Measurements from ENCODE around the gene CEP70. TPM values are rescaled to one million over a fixed set of nuclear protein-coding genes. Genes with fewer than 3 reads are reported as not detected.

The CEP70 gene
- total RNA-seq, 1 experiment from 2014 or later: 35.3 TPM

DNA sequence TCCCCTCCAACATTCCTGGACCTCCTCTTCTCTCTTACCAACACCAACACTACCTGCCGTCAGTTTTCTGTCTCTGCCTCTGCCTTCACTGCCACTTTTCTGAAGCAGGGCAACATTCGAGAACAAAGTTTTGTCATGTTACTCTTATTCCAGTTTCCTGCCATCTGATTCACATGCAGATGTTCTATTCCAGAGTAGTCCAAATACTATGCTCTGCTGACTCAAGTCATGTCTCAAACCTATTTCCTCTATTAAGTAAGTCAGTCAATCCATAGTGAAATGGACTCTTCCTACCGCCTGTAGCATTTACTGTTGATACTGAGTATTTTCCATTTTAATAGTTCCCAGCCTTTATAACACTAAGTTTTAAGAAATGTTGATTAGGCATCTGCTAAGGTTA lies 116.3 kb downstream of the CEP70 start:
- DNase-seq (ENCODE audit: low spot score): no peak
- in situ Hi-C loops (cut with HindIII; ENCODE audit: low sequenced_read_pairs): no loop called here

DNA sequence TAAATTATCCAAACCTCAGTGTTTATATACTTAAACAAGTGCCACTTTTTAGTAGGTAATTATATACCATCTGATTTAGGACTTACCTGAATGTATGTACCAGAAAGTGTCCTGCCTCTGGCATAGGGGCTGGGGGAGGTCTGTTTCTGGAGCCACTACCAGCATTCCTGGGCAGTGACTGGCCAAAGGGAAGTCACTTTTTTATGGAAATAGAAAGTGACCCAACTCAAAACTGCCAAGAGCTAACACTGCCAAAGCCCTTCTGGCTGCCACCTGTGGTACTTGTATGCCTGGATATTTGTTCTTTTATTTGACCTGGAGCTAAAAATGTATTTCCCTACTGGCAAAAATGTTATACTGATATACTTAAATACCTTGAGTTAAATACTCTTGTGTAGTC lies 116.9 kb downstream of the CEP70 start:
- DNase-seq (ENCODE audit: low spot score): no peak
- in situ Hi-C loops (cut with HindIII; ENCODE audit: low sequenced_read_pairs): no loop called here

DNA sequence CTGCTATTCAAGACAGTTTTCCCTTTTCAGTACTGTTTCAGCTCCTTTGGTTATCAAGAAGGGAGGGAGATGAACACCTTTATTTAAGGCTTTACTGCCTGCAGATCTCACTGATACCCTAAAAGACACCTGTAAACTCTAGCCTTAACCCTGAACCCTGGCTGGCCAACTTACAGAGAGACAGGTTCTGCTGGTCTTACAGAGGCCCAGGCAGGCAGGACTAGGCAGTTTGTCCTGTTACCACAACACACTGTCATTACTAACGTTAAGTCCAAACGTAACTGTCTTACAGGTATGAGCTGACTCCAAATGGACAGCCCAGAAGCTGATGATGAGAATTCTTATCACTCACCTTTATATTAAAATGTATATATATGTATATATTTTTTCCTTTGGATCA lies 117.5 kb downstream of the CEP70 start:
- in situ Hi-C loops (cut with HindIII; ENCODE audit: low sequenced_read_pairs): no loop called here
- no peak for DNase-seq (ENCODE audit: low spot score)

DNA sequence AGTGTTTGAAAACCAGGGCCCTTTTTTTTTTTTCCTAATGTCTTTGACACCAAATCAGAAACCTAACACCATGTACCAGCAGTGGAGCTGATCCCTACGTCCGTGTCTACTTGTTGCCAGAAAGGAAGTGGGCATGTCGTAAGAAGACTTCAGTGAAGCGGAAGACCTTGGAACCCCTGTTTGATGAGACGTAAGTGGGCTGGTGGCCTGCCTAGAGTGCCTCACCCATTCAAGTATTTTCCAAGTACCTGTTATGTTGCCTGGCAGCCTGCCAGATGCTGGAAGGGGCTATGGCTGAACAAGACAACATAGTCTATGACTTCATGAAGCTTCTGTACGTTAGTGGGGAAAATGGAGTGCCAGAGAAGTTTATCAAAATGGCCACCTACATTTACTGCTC lies 119.9 kb downstream of the CEP70 start:
- in situ Hi-C loops (cut with HindIII; ENCODE audit: low sequenced_read_pairs): no loop called here
- no peak for DNase-seq (ENCODE audit: low spot score)

DNA sequence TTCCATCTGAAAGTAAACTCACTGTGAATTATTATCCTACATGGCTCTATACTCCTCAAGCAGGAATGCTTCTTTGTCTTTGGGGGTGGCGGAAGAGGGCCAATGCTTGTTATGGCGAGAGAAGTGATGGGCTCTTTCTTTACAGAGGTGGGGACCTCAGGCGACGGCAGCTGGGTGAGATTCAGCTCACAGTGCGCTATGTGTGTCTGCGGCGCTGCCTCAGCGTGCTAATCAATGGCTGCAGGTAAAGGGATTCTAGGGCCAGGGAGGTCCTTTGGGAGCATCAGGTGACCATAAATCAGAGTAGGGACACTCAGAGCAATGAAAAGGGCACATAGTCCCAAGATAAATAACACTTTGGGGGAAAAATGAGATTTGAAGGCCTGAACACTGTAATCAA lies 120.7 kb downstream of the CEP70 start:
- DNase-seq (ENCODE audit: low spot score): no peak
- in situ Hi-C loops (cut with HindIII; ENCODE audit: low sequenced_read_pairs): no loop called here

DNA sequence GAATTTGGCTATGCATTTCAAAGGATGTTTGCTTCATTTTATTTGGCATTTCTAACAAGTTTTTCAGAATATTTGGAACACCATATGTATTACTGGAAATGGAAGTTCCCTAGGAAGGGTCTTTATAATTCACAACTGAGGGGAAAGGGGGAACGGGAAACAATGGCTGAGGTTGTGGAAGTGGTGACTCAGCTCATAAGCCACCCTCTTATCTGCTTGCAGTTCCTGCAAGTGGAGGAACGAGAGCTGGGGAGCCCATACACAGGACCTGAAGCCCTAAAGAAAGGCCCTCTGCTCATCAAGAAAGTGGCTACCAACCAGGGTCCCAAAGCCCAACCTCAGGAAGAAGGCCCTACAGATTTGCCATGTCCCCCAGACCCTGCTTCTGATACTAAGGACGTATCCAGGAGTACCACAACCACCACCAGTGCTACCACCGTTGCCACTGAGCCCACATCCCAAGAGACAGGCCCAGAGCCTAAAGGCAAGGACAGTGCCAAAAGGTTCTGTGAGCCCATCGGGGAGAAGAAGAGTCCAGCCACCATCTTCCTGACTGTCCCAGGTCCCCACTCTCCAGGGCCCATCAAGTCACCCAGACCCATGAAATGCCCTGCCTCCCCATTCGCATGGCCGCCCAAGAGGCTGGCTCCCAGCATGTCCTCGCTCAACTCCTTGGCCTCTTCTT lies 121.8 kb downstream of the CEP70 start:
- no peak for DNase-seq (ENCODE audit: low spot score)
- in situ Hi-C loops (cut with HindIII; ENCODE audit: low sequenced_read_pairs): no loop called here

DNA sequence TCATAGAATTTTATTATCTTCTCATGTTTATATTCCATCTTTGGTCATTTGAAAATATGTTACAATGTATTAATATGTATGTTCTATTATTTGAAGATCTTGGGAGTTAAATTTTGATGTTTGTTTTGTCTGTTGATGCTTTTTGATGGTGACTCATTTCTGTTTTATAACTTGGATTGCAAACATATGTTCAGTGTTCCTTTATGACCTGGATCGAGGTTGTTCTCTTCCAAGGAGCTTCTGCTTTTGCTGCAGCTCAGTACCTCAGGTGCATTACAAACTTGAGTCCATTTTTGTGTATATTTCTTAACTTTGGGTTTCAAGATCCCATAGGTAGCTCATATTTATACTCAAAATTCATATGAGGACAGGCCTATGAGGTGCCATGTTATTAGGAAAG lies 122.6 kb downstream of the CEP70 start:
- in situ Hi-C loops (cut with HindIII; ENCODE audit: low sequenced_read_pairs): no loop called here
- DNase-seq (ENCODE audit: low spot score): peak; percentile 36

DNA sequence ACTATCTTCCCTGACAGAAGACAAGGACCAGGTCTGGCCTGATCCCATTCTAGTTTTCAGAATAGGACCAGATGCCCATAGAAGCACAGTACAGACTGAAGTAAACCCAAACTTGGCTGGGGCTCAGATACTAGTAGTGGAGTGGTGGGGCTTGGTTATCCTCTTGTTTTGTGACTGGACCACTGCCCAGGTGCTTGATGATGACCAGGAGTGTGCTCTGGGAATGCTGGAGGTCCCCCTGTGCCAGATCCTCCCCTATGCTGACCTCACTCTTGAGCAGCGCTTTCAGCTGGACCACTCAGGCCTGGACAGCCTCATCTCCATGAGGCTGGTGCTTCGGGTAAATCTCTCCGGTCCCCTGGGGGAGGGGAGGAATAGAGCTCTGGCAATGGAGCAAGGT lies 123.4 kb downstream of the CEP70 start:
- in situ Hi-C loops (cut with HindIII; ENCODE audit: low sequenced_read_pairs): no loop called here
- DNase-seq (ENCODE audit: low spot score): peak; percentile 39

DNA sequence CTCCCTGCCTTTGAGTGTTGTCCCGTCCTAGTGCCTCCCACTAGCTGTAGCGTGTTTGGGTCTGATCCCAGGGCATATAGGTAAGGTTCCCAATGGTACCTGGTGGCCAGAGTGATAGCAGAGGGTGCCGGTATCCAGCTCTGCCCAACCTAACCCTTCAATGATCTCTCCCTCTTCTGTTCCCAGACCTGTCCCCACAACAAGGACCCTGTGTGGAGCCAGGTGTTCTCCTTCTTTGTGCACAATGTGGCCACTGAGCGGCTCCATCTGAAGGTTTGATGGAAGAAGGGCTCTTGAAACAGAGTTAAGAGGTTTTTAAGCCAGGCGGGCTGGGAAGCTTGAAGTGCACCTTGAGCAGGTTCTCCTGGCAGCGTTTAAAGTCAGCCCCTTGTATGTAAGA lies 124.2 kb downstream of the CEP70 start:
- no peak for DNase-seq (ENCODE audit: low spot score)
- in situ Hi-C loops (cut with HindIII; ENCODE audit: low sequenced_read_pairs): no loop called here

DNA sequence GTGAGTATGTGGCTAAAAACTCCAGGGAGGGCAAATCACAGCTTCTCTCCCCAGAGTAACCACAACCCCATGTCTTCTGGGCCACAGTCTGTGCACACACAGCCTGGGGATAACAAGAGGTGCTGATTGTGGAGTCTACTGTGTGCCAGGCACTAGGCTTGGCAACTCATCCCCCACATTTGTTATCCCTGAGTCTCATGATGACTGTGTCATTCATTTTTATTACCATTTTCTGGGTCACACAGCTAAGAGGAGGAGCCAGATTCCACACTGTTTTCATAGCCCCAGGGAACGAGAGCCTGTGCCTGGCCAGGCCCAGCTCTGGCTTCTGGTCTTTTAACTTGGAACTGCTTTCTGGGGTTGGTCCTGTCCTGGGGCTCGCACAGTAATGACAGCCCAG lies 125.2 kb downstream of the CEP70 start:
- in situ Hi-C loops (cut with HindIII; ENCODE audit: low sequenced_read_pairs): no loop called here
- DNase-seq (ENCODE audit: low spot score): peak; percentile 27

DNA sequence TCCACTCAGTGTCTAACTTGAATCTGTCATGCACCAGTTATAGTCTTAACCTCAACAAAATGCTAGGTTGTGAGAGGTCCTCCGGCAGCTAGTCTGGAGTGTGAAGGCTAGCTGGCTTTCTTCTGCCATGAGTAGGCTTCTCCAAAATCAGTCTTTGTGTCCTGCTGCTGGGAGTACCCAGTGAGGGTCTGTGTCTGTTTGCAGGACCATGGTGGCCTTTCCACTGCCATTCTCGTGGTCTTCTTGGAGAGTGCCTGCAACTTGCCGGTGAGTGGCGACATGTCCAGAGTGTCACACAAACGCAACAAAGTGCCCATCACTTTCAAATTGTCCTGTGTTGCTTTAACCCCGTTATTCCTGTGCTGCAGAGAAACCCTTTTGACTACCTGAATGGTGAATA lies 125.6 kb downstream of the CEP70 start:
- in situ Hi-C loops (cut with HindIII; ENCODE audit: low sequenced_read_pairs): no loop called here
- no peak for DNase-seq (ENCODE audit: low spot score)

DNA sequence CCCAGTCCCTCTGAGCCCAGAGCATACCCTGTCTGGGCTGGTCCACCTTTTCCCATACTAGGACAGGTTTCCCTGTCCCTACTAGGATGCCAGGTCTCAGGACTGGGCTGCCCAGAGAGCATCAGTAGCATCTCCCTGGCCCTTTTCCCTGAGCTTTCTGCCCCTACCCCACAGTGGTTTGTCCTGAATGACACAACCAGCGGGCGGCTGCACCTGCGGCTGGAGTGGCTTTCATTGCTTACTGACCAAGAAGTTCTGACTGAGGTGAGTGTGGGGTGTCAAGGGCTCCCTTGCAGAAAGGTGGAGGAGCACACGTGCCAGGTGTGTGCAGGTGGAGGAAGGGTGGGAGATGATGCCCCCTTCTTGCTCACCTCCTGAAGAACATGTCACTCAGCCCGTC lies 126.1 kb downstream of the CEP70 start:
- in situ Hi-C loops (cut with HindIII; ENCODE audit: low sequenced_read_pairs): no loop called here
- DNase-seq (ENCODE audit: low spot score): no peak

DNA sequence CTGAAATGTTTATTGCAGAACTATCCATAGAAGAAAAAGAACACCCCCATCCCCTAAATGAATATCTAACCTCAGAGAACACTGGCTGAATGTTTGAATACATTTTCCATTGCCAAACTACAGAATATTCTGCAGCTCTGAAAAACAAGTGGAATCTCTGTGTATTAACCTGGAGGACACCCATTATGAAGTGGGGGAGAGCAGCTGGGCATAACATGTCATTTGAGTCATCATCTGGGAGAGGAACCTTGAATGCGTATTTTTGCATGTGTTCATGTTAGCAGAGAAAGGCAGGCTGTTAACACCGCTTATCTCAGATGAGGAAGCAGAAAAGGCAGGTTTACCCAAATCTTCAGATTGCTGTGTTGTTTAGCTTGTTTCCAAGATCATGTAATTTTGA lies 128.1 kb downstream of the CEP70 start:
- in situ Hi-C loops (cut with HindIII; ENCODE audit: low sequenced_read_pairs): no loop called here

DNA sequence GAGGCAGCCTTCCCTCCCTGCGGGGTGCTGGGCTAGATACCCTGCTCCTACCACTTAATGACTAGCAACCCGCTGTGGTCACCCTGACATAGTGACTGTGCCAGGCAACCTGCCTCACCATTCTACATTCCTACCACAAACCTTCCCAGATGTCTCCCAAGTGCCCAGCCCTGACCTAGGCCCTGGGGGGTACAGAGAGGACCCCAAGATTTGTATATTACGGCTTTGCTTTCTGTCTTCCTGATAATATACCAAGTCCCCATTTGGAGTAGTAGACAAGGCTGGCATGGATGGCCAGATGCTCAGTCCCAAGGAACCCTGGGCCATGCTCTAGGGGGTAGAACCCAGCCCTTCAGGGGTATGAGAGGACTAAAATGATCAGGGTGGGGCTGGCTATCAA lies 128.6 kb downstream of the CEP70 start:
- in situ Hi-C loops (cut with HindIII; ENCODE audit: low sequenced_read_pairs): no loop called here

More for the DNA sequence above, 128.1 kb downstream of the CEP70 start:
- DNase-seq (ENCODE audit: low spot score): no peak

DNA sequence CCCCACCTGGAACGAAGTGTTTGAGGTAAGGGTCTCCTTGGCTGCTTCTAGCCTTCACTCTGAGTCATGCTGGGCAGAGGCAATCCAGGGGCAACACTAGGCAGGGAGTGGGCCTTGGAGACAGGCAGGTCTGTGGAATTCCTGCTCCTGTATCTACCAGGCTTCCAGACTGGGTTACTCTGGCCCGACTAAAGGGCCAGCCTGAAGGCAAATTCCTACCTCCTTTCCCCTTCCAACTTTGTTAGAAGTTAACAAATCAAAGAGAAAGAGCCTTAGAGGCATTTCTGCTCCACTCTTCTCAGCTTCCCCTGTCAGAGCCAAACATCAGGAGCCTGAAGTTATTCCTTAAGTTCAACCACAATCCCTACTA lies 129.6 kb downstream of the CEP70 start:
- DNase-seq (ENCODE audit: low spot score): no peak
- in situ Hi-C loops (cut with HindIII; ENCODE audit: low sequenced_read_pairs): no loop called here

More for the DNA sequence above, 128.6 kb downstream of the CEP70 start:
- no peak for DNase-seq (ENCODE audit: low spot score)

DNA sequence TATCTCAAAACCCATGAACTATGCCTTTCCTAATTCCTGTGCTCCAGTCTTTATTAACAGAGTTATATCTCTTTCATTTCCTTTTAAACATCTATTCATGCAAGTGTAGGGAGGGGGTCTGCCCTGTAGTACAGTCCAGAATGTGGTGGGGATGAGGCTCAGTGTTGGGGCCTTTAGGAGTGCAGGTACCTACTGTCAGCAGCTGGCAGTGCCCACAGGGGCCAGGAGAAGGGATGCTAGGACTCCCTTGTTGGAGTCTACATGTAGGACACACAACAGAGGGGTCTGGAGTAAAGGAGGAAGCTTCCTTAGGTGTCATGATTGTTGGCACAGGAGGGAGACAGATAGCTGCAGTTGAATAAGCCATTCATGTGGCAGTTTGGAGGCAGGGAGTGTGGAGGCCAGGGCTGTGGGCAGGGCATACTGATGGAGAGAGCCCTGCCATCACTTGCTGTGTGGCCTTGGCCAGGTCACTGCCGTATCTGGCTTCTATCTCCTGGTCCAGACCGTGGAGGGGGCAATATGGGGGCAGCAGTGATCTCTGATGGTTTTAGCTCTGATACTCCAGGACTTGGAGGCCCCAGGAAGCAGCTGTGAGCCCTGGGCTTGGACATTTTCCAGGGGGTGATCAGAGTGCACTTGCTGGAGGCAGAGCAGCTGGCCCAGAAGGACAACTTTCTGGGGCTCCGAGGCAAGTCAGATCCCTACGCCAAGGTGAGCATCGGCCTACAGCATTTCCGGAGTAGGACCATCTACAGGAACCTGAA lies 130.2 kb downstream of the CEP70 start:
- DNase-seq (ENCODE audit: low spot score): no peak
- in situ Hi-C loops (cut with HindIII; ENCODE audit: low sequenced_read_pairs): no loop called here

DNA sequence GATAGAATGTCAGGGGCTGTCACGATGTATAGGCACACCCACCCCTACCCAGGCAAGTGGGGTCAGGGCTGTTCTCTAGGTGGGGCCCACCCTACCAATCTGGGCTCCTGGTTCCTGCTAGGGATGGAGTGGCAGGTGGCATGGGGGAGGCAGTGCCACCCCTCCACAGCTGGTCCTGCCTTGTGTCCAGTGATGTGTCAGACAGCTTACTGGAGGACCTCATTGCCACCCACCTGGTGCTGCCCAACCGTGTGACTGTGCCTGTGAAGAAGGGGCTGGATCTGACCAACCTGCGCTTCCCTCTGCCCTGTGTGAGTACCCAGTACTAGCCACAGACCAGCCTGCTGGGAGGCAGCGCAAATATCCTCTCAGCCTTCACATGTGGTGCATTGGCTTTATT lies 132.2 kb downstream of the CEP70 start:
- no peak for DNase-seq (ENCODE audit: low spot score)
- in situ Hi-C loops (cut with HindIII; ENCODE audit: low sequenced_read_pairs): no loop called here

DNA sequence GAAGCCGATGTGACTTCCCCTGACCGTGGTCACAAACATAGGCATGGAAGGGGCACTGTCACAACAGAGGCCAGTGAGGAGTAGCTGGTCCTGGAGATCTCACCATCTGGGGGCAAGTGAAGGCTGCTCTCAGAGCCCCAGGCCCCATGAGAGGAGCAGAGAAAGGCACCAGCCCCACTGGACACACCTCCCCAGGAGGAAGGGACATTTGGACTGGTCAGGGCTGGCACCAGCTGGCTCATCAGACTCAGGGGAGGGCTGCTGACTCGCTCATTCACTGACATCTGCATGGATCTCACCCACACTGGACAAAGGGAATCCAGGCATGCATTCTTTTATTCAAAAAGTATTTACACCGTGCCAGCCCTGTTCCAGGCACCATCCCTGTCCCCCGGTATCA lies 132.8 kb downstream of the CEP70 start:
- no peak for DNase-seq (ENCODE audit: low spot score)

DNA sequence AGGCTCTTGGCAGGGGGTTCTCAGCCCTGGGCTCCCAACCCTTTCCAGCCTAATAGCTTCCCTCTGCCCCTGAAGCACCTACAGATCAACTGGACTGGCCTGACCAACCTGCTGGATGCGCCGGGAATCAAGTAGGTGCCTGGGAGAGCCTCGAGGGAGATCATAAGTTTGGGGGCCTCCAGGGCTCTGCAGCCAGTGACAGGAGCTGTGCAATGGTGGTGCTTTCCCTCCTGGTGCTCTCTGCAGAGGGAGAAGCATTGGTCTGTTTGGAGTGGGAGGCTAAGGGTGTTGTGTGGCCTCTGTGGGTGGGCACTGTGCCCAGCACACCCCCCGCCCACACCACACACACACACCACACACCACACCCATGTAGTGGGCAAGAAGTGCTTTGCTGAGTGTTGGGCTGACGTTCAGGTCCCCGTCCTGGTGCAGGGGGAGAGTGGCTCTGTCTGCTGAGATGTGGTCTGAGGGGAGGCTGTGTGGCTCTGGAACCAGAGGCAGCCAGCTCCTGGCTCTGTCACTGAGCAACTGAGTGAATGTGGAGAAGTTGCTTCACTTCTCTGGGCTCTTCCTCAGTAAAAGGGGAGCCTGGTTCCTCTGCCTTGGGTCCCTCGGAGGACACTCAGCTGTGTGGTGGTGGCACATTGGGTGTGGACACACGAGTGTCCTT lies 133.4 kb downstream of the CEP70 start:
- DNase-seq (ENCODE audit: low spot score): no peak
- in situ Hi-C loops (cut with HindIII; ENCODE audit: low sequenced_read_pairs): no loop called here

More for the DNA sequence above, 132.8 kb downstream of the CEP70 start:
- in situ Hi-C loops (cut with HindIII; ENCODE audit: low sequenced_read_pairs): no loop called here
